Activated B cell treated with CpG ODN at 0.5 μM for 24 hours (primary cell): Measurements from ENCODE around the gene ZNF668. TPM values are rescaled to one million over a fixed set of nuclear protein-coding genes. Genes with fewer than 3 reads are reported as not detected.
"Not testable (repeated sequence)": the region's sequence is repeated elsewhere in the genome, so short reads cannot be mapped to it uniquely, and the experiment has no call there.

Experiments used
- ATAC-seq: fragments of 200-7000 bp; cut with Tn5 transposase; one replicate; pipeline ENCODE4 v1.10.0; 2021; ENCODE audit warnings: low read depth, mild to moderate bottlenecking, moderate library complexity
- CTCF ChIA-PET: fragments of 350-600 bp; sonication (Branson Sonifier 250); formaldehyde crosslinking; loops from one replicate; lab custom pipeline; 2021; ENCODE audit warnings: antibody characterized with exemption; lab: Charles Lee
- POLR2A ChIA-PET: fragments of 350-600 bp; sonication (Branson Sonifier 250); formaldehyde crosslinking; loops from one replicate; lab custom pipeline; 2021; ENCODE audit warnings: antibody characterized with exemption; lab: Charles Lee
- DNase-seq: peaks from one replicate; pipeline ENCODE4 v3.0.0; 2022
- H3K27ac Mint-ChIP-seq: one replicate; pipeline ENCODE4 v1.8.0; 2020; ENCODE audit warnings: mixed read lengths
- H3K27me3 Mint-ChIP-seq: one replicate; pipeline ENCODE4 v1.8.0; 2021; ENCODE audit warnings: mixed read lengths
- H3K36me3 Mint-ChIP-seq: one replicate; pipeline ENCODE4 v1.8.0; 2021; ENCODE audit warnings: low read depth, mixed read lengths
- H3K4me1 Mint-ChIP-seq: one replicate; pipeline ENCODE4 v1.8.0; 2021; ENCODE audit warnings: mixed read lengths
- H3K4me3 Mint-ChIP-seq: one replicate; pipeline ENCODE4 v1.8.0; 2020; ENCODE audit warnings: mild to moderate bottlenecking, mixed read lengths
- H3K9me3 Mint-ChIP-seq: one replicate; pipeline ENCODE4 v1.8.0; 2020; ENCODE audit warnings: mixed read lengths
- intact Hi-C: fragments of 100-400 bp; cut with micrococcal nuclease; formaldehyde crosslinking; loops from one replicate; pipeline ENCODE4 v1.15.1; 2024
- total RNA-seq: library from RNA; stranded (reverse); gene quantifications from 2 replicates; pipeline ENCODE4 v1.2.3, GENCODE V29; 2022
- TF ChIP-seq, protein P1 (sequence below): fragments of 200-600 bp; IDR thresholded peaks from one replicate; pipeline ENCODE4 v1.8.0; 2022; ENCODE audit warnings: antibody characterized with exemption, mild to moderate bottlenecking

Gene ZNF668
- total RNA-seq, 1 donor from 2014 or later: 10.1 TPM

GRCh38 chr16:31016018-31016417, 58.0 kb downstream of the ZNF668 start:
- ChIA-PET CTCF (no interaction called here), POLR2A (interaction anchor here (0.7 kb wide), 1 partner anchor 864 kb away, joined by 6 read pairs; no protein-coding TSS in a partner anchor)
- no peak overlapping the region for H3K4me3 Mint-ChIP-seq
- peaks cover 13% of the 10 kb centered on the region for H3K4me1 Mint-ChIP-seq
- peaks cover 21% of the 10 kb centered on the region for H3K27me3 Mint-ChIP-seq
- intact Hi-C loops: no loop called here
- H3K27ac Mint-ChIP-seq: no peak overlapping the region
- H3K36me3 Mint-ChIP-seq: no peaks in the 10 kb centered on the region
- TF ChIP-seq, protein P1, sequence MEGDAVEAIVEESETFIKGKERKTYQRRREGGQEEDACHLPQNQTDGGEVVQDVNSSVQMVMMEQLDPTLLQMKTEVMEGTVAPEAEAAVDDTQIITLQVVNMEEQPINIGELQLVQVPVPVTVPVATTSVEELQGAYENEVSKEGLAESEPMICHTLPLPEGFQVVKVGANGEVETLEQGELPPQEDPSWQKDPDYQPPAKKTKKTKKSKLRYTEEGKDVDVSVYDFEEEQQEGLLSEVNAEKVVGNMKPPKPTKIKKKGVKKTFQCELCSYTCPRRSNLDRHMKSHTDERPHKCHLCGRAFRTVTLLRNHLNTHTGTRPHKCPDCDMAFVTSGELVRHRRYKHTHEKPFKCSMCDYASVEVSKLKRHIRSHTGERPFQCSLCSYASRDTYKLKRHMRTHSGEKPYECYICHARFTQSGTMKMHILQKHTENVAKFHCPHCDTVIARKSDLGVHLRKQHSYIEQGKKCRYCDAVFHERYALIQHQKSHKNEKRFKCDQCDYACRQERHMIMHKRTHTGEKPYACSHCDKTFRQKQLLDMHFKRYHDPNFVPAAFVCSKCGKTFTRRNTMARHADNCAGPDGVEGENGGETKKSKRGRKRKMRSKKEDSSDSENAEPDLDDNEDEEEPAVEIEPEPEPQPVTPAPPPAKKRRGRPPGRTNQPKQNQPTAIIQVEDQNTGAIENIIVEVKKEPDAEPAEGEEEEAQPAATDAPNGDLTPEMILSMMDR: no peak
- ATAC-seq (no peak), DNase-seq (no peak)
- H3K9me3 Mint-ChIP-seq: no peaks in the 10 kb centered on the region

- CTCF ChIA-PET, ATAC-seq, H3K27ac Mint-ChIP-seq, H3K4me3 Mint-ChIP-seq, intact Hi-C loops, H3K9me3 Mint-ChIP-seq, POLR2A ChIA-PET, DNase-seq, H3K36me3 Mint-ChIP-seq: not testable (repeated sequence)
- H3K4me1 Mint-ChIP-seq: peaks cover 18% of the 10 kb centered on the region
- peaks cover 40% of the 10 kb centered on the region for H3K27me3 Mint-ChIP-seq
Measured at GRCh38 chr16:31013292-31013691, 60.7 kb downstream of the ZNF668 start.

- H3K27ac Mint-ChIP-seq, intact Hi-C loops, ATAC-seq, POLR2A ChIA-PET, H3K36me3 Mint-ChIP-seq, DNase-seq, H3K9me3 Mint-ChIP-seq, CTCF ChIA-PET, H3K4me3 Mint-ChIP-seq: not testable (repeated sequence)
- H3K4me1 Mint-ChIP-seq: peaks cover 18% of the 10 kb centered on the region
- peaks cover 40% of the 10 kb centered on the region for H3K27me3 Mint-ChIP-seq
Measured at GRCh38 chr16:31011815-31012214, 62.2 kb downstream of the ZNF668 start.

Other genes starting within 250 kb of the ZNF668 start
- gene BCL7C, start 180.2 kb downstream of the ZNF668 start, total RNA-seq: 32.2 and 35.7 TPM in 2 replicates
- gene CTF1, start 177.6 kb downstream of the ZNF668 start, total RNA-seq: 0.56 and 0.62 TPM in 2 replicates
- gene FBXL19, start 150.7 kb downstream of the ZNF668 start, total RNA-seq: 20.3 and 24.2 TPM in 2 replicates
- gene ORAI3, start 125.2 kb downstream of the ZNF668 start, total RNA-seq: 25.1 and 30.6 TPM in 2 replicates
- gene SETD1A, start 116.5 kb downstream of the ZNF668 start, total RNA-seq: 29.6 and 32.8 TPM in 2 replicates
- 1.3 and 1.6 TPM in 2 replicates for gene HSD3B7, start 89.0 kb downstream of the ZNF668 start, total RNA-seq
- gene STX1B, start 63.6 kb downstream of the ZNF668 start, total RNA-seq: 1.2 and 1.6 TPM in 2 replicates
- 106 and 107 TPM in 2 replicates for gene STX4, start 40.7 kb downstream of the ZNF668 start, total RNA-seq
- gene ZNF646, start 182 bp upstream of the ZNF668 start, total RNA-seq: 32.4 and 32.5 TPM in 2 replicates
- 5.1 and 5.5 TPM in 2 replicates for gene PRSS53, start 14.7 kb upstream of the ZNF668 start, total RNA-seq
- gene VKORC1, start 20.6 kb upstream of the ZNF668 start, total RNA-seq: 38.7 and 41.9 TPM in 2 replicates
- 24.8 and 27.3 TPM in 2 replicates for gene BCKDK, start 34.1 kb upstream of the ZNF668 start, total RNA-seq
- gene KAT8, start 43.4 kb upstream of the ZNF668 start, total RNA-seq: 82.1 and 93.7 TPM in 2 replicates
- gene PRSS8, start 61.5 kb upstream of the ZNF668 start, total RNA-seq: not detected in 2 replicates
- 0.56 and 0.60 TPM in 2 replicates for gene PRSS36, start 75.8 kb upstream of the ZNF668 start, total RNA-seq
- gene FUS, start 105.9 kb upstream of the ZNF668 start, total RNA-seq: 681 and 752 TPM in 2 replicates
- 21.7 and 27.8 TPM in 2 replicates for gene PYCARD, start 128.5 kb upstream of the ZNF668 start, total RNA-seq
- 0.16 TPM in 1 of 2 replicates, not detected in the other for gene TRIM72, start 139.9 kb upstream of the ZNF668 start, total RNA-seq
- 0.27 TPM in 1 of 2 replicates, not detected in the other for gene PYDC1, start 142.9 kb upstream of the ZNF668 start, total RNA-seq
- 40.6 and 44.6 TPM in 2 replicates for gene ITGAM, start 185.7 kb upstream of the ZNF668 start, total RNA-seq